Activated CD4-positive, CD25-positive, alpha-beta regulatory T cell (primary cell): ENCODE data around the gene SBF1.
"Not testable (repeated sequence)": the region's sequence is repeated elsewhere in the genome, so short reads cannot be mapped to it uniquely, and the experiment has no call there.

ENCODE experiments used
- DNase-seq, 4 experiments: peaks; one replicate each; lab custom pipeline; 2025; lab: John Stamatoyannopoulos, UW

Gene SBF1

GRCh38 chr22:50474710-50475651 lies at the start of gene SBF1:
Gene SBF1, minus strand, starts transcription at chr22:50475035. Its CDS starts 195 bp downstream, at chr22:50474840.
- DNase-seq = peak; percentile 70 to 85 (median 76)

GRCh38 chr22:50523806-50524675 lies 49.2 kb upstream of the SBF1 start:
- DNase-seq = no peak

GRCh38 chr22:50523458-50523805 lies 48.6 kb upstream of the SBF1 start:
- DNase-seq = no peak

GRCh38 chr22:50522806-50523438 lies 48.1 kb upstream of the SBF1 start:
- DNase-seq = no peak

- DNase-seq = no peak
Observed at GRCh38 chr22:50522208-50522805, 47.5 kb upstream of the SBF1 start.

GRCh38 chr22:50521710-50522109 lies 46.9 kb upstream of the SBF1 start:
- no peak for DNase-seq

- no peak for DNase-seq
Observed at GRCh38 chr22:50520826-50521453, 46.1 kb upstream of the SBF1 start.

GRCh38 chr22:50520184-50520583 lies 45.3 kb upstream of the SBF1 start:
- not testable (repeated sequence) for DNase-seq

GRCh38 chr22:50519151-50519550 lies 44.3 kb upstream of the SBF1 start:
- no peak for DNase-seq

GRCh38 chr22:50518606-50519005 lies 43.8 kb upstream of the SBF1 start:
- no peak for DNase-seq

- DNase-seq = no peak
Observed at GRCh38 chr22:50517495-50518260, 42.8 kb upstream of the SBF1 start.

- DNase-seq = no peak
Observed at GRCh38 chr22:50516891-50517290, 42.1 kb upstream of the SBF1 start.

- DNase-seq = no peak
Observed at GRCh38 chr22:50516068-50516467, 41.2 kb upstream of the SBF1 start.

- no peak for DNase-seq
Observed at GRCh38 chr22:50513175-50513574, 38.3 kb upstream of the SBF1 start.

- DNase-seq = no peak
Observed at GRCh38 chr22:50508897-50509296, 34.1 kb upstream of the SBF1 start.

- peak in 2 of 4 experiments; percentile 100 for DNase-seq
Observed at GRCh38 chr22:50507991-50508884, 33.4 kb upstream of the SBF1 start, which contains the start of gene NCAPH2. Gene NCAPH2, plus strand, starts transcription at chr22:50508224. Its CDS starts 114 bp downstream, at chr22:50508338.

- peak; percentile 100 for DNase-seq
Observed at GRCh38 chr22:50507421-50507990, 32.7 kb upstream of the SBF1 start, which contains the start of gene LMF2. Gene LMF2, minus strand, starts transcription at chr22:50507702. Its CDS starts 27 bp downstream, at chr22:50507675.

GRCh38 chr22:50506611-50507420 lies 32.0 kb upstream of the SBF1 start:
- no peak for DNase-seq
